Testis (tissue), 3 donors: ENCODE measurements around the gene ALDOB. TPM values are rescaled to one million over a fixed set of nuclear protein-coding genes. Genes with fewer than 3 reads are reported as not detected.

Experiments
- DNase-seq: peaks from one replicate; pipeline ENCODE4 v3.0.0-alpha.2; 2019
- H3K27ac ChIP-seq, 2 donors: fragments of 200-600 bp; sonication (generic); one replicate each; pipeline ENCODE4 v1.5.1; 2019
- H3K27me3 ChIP-seq: fragments of 200-600 bp; sonication (generic); one replicate; pipeline ENCODE4 v1.5.1; 2019
- H3K36me3 ChIP-seq: fragments of 200-600 bp; sonication (generic); one replicate; pipeline ENCODE4 v1.5.1; 2017; ENCODE audit warnings: low read depth; ENCODE audit errors: missing control alignments
- H3K4me1 ChIP-seq: fragments of 200-600 bp; sonication (generic); one replicate; pipeline ENCODE4 v1.5.1; 2019
- H3K4me3 ChIP-seq, 2 donors: fragments of 200-600 bp; sonication (generic); one replicate each; pipeline ENCODE4 v1.5.1; 2017 to 2019
- H3K9me3 ChIP-seq: fragments of 200-600 bp; sonication (generic); one replicate; pipeline ENCODE4 v1.5.1; 2017
- CTCF ChIP-seq, 3 experiments: fragments of 450-650 bp in 2 of 3; fragments of 200-600 bp in 1 of 3; sonication (generic) in 1 of 3; IDR thresholded peaks; one replicate each; pipeline ENCODE4 v1.5.1; 2016 to 2019; ENCODE audit warnings: antibody characterized with exemption in 3 of 3, mild to moderate bottlenecking in 2 of 3, moderate library complexity in 1 of 3
- POLR2A ChIP-seq: fragments of 450-650 bp; IDR thresholded peaks from one replicate; pipeline ENCODE4 v1.6.1; 2017; ENCODE audit warnings: antibody characterized with exemption, mild to moderate bottlenecking, moderate library complexity
- WGBS, 2 donors: methylation state at CpG; one replicate each; pipeline ENCODE4 v1.1.5; 2018; 5-methylcytosine and 5-hydroxymethylcytosine counted together
- intact Hi-C: fragments of 100-400 bp; cut with DNase I; formaldehyde crosslinking; loops from one replicate; pipeline ENCODE4 v1.15.1; 2023; ENCODE audit warnings: low total_unique reads
- polyA plus RNA-seq: library from polyadenylated mRNA; stranded (reverse); fragments of 350-450 nt; fragmentation: Illumina TruSeq; extraction: RNeasy Lipid Tissue Mini Kit (QIAGEN cat#74804); gene quantifications from one replicate; pipeline ENCODE4 v1.2.3, GENCODE V29; 2014; ENCODE audit warnings: low read depth, low replicate concordance; ENCODE audit not compliant: insufficient read depth
- total RNA-seq, 2 donors: library from RNA; depleted of rRNA; stranded (reverse); fragments of >200 nt; gene quantifications; one replicate each; pipeline ENCODE4 v1.2.3, GENCODE V29; 2016

The ALDOB gene
- total and polyA plus RNA-seq, 3 donors from 2014 or later, result 0.79 to 1.9 TPM; not detected in 1

- intact Hi-C loops, result loop anchor here (10.0 kb wide), 1 partner anchor 84 kb away; no protein-coding TSS in a partner anchor
- Histone ChIP-seq H3K27ac (no peak overlapping the region), H3K27me3 (no peaks in the 10 kb centered on the region), H3K4me3 (no peak overlapping the region), H3K36me3 (no peaks in the 10 kb centered on the region), H3K4me1 (peaks cover 5% of the 10 kb centered on the region), H3K9me3 (no peaks in the 10 kb centered on the region)
- WGBS, 2 donors, result 94 to 100% methylated on average over 3 of the region's 3 CpGs
- DNase-seq, result no peak
- TF ChIP-seq POLR2A, result no peak
- no peak for TF ChIP-seq CTCF (IDR thresholded peaks at IDR 0.05)
Measured at GRCh38 chr9:101381118-101381517, 54.5 kb downstream of the ALDOB start.

- Histone ChIP-seq H3K4me3 (no peak overlapping the region), H3K4me1 (peaks cover 5% of the 10 kb centered on the region), H3K27ac (no peak overlapping the region), H3K36me3 (no peaks in the 10 kb centered on the region), H3K9me3 (no peaks in the 10 kb centered on the region), H3K27me3 (no peaks in the 10 kb centered on the region)
- TF ChIP-seq POLR2A, result no peak
- TF ChIP-seq CTCF (IDR thresholded peaks at IDR 0.05), result no peak
- DNase-seq, result no peak
- intact Hi-C loops, result loop anchor here (10.0 kb wide), 1 partner anchor 85 kb away; no protein-coding TSS in a partner anchor
Measured at GRCh38 chr9:101380295-101380694, 55.3 kb downstream of the ALDOB start.

DNA sequence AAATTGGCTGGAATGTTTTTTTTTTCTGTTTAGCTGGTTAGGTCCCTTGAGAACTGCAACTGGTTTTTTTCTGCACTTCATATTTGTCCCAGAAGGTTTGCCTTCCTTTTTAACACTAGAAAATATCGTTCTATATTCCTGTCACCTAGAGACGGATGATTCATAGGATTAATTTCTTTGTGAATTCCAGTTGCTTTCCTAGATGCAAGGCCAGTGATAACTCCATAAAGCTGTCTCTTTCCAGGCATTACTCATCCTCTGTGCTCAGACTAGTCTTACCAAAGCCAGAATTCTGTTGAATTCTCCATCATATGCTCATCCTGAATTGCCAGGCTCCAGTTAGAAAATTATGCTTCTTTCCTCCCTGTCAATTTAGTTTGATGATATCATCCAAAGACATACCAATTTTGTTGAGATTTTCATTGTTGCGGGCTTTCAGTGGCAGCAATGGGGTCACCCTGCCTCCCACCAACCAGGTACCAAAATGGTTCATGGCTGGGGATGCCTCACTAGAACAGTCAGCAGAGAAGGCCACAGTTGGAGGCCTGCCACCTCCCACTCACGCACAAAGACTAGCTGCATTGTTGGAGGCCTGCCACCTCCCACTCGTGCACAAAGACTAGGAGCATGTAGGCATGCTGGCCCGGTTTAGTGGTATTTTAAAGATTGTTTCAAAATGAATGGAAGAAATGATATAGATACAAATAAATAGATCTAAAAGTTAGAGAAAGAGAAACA, 59.3 kb downstream of the ALDOB start:
- peak; percentile 96 for DNase-seq
- H3K36me3 ChIP-seq, result no peaks in the 10 kb centered on the region
- 26 to 34% methylated on average over 6 of the region's 6 CpGs for WGBS, 2 donors
- intact Hi-C loops, result no loop called here
- H3K27ac ChIP-seq, result no peak overlapping the region
- H3K4me1 ChIP-seq, result peaks cover 5% of the 10 kb centered on the region
- no peaks in the 10 kb centered on the region for H3K27me3 ChIP-seq
- H3K9me3 ChIP-seq, result no peaks in the 10 kb centered on the region
- H3K4me3 ChIP-seq, result peak overlapping the region in 1 of 2 donors; percentile 12
- no peak for TF ChIP-seq CTCF (IDR thresholded peaks at IDR 0.05)
- TF ChIP-seq POLR2A, result no peak

DNA sequence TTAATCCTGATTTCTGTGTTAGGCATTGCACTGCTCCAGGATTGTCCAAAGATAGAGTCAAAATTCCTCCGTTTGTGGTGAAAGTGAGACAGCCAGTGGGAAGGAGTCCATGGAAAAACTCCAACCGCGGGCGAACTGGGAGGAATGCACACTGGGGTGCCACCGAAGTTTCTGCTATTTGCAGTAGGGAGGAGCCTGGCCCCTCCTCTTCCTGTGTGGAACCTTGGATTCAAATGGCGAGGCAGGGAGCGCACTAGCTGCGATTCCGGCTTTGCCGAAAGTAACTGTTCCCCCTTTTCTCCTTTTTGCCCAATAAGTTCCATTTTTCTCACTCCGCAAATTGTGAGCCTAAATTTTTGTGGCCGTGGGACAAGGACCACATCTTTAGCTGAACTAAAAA, 60.0 kb downstream of the ALDOB start:
- peaks cover 5% of the 10 kb centered on the region for H3K4me1 ChIP-seq
- H3K36me3 ChIP-seq, result no peaks in the 10 kb centered on the region
- no peaks in the 10 kb centered on the region for H3K27me3 ChIP-seq
- no peaks in the 10 kb centered on the region for H3K9me3 ChIP-seq
- intact Hi-C loops, result no loop called here
- peak; percentile 32 for DNase-seq
- WGBS, 2 donors, result 73 to 84% methylated on average over 12 of the region's 12 CpGs
- peak overlapping the region; percentile 12 to 30 for H3K4me3 ChIP-seq
- TF ChIP-seq CTCF (IDR thresholded peaks at IDR 0.05), result no peak
- no peak for TF ChIP-seq POLR2A
- H3K27ac ChIP-seq, result no peak overlapping the region
